UCSD-AML1 (cell line): Measurements from ENCODE around the gene SMC4.

Experiments
- DNase-seq: peaks from one replicate; lab custom pipeline; 2025; ENCODE audit not compliant: unreplicated experiment; lab: John Stamatoyannopoulos, UW

SMC4 gene

GRCh38 chr3:160475153-160475552 is 75.7 kb downstream of the SMC4 start:
- DNase-seq, result no peak

GRCh38 chr3:160475884-160476283 is 76.4 kb downstream of the SMC4 start:
- no peak for DNase-seq

- DNase-seq, result no peak
These were observed 78.3 kb downstream of the SMC4 start for GRCh38 chr3:160477750-160478149.

- DNase-seq, result no peak
These were observed 78.9 kb downstream of the SMC4 start for GRCh38 chr3:160478338-160478737.

GRCh38 chr3:160479376-160479775 is 79.9 kb downstream of the SMC4 start:
- DNase-seq, result no peak

GRCh38 chr3:160480931-160481330 is 81.5 kb downstream of the SMC4 start:
- no peak for DNase-seq

- no peak for DNase-seq
These were observed 82.4 kb downstream of the SMC4 start for GRCh38 chr3:160481856-160482255.

- DNase-seq, result no peak
These were observed 83.3 kb downstream of the SMC4 start for GRCh38 chr3:160482796-160483195.
